AG20443 (cell line): ENCODE measurements around the gene SMIM28.

Source experiments
- DNase-seq: peaks from one replicate; pipeline ENCODE4 v3.0.0; 2012; ENCODE audit warnings: low spot score, mixed read lengths

The SMIM28 gene

DNA sequence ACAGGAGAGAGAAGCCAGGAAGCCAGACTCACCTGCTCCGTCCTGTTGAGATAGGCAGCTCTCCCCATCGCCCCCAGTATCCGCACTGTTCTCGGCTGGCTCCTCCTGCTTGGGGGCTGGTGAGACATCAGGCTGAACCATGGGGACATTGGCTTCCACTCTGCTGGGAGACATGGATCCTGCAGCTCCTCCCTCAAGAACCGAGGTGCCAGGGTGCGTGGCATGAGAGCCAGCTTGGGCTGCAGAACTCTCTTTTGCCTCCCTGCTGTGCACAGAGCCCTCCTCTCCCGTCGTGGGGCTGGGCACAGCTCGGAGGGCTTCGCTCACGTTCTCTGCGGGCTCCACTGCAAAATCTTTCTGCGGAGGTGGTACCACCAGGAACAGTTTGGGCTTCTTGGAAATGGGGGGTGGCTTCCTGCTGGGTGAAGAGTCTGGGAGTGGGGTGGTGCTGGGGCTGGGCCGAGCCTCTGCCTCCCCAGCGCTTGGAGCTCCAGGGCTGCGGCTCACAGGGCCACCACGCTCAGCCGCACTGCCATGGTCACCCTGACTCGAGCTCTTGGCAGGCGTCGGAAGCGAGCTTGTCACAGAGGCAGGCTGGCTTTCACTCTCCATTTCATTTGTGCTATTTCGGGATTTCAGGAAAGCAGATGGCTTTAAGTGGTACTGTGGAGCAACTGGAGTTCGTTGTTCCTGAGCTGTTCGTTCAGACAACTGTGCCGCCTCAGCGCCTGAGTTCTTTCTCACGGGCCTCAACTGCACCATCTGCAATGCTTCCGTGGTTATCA, 52.8 kb downstream of the SMIM28 start:
- DNase-seq: no peak

DNA sequence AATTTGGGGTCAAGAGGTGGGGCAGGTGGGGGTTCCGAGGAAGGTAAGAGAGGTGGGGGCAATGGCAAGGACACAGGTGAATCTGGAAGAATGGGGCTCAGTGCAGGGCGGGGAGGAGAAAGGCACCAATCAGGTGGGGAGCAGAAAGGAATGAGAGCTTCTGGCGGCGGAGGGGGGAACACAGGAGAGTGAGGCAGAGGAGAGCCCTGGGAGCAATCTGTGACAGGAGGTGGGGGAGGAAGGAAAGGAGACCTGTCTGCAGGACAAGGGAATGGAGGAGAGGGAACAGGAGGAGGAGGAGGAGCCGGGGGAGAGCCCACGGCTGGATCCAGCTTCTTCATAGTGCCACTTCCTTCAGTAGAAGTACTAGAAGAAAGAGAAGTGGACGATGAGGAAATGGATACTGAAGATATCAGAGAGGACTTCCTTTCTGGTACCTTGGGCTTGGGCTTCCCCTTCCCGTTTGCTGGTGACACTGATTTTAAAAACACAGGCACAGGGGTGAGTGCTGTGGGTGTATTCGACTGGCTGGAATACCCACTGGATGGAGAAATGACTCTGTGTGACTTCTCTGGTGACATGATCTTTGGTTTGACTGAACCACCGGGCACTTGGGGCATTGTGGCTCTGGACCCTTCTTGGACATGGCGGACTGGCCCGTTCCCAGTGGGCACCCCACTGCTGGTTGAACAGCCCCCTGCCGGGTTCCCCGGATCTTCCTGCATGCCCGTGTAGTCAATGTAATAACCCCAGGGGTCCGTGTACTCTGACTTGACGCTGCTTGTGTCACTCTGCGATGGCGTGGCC, 53.8 kb downstream of the SMIM28 start:
- no peak for DNase-seq

DNA sequence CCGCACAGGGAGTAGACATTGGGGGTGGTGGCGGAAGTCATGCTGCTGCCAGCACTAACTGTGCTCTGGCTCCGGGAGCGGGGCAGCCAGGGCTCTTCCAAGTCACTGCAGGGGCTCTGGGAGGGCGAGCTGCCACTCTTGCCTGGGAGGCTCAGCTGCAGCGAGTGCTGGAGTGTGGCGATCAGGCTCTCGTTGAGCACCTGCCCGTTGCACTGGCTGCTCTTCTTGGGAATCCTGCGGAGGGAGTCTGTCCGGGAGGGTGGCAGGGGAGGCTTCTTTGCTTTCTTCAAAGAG, 54.3 kb downstream of the SMIM28 start:
- no peak for DNase-seq
